Measurements from ENCODE around the gene UBE2G1. TPM values are rescaled to one million over a fixed set of nuclear protein-coding genes. Genes with fewer than 3 reads are reported as not detected.
A peak's percentile ranks its signal among the peaks of the same experiment; 100 is the strongest.

Gene UBE2G1
- total RNA-seq, 2 donors from 2014 or later, result 38.8 to 47.7 TPM

GRCh38 chr17:4233668-4234258 is 132.7 kb downstream of the UBE2G1 start:
- H3K27ac ChIP-seq, result peak overlapping the region; percentile 29 to 79
- no peaks in the 10 kb centered on the region for H3K27me3 ChIP-seq (replicated peaks; ENCODE audit: insufficient read depth)
- no peak for DNase-seq (ENCODE audit: low spot score)
- H3K4me1 ChIP-seq (ENCODE audit: control insufficient read depth in 1 of 2, low read depth in 2 of 2), result peaks cover 38 to 76% of the 10 kb centered on the region in 2 donors
- H3K4me3 ChIP-seq, result no peak overlapping the region
- TF ChIP-seq CTCF (IDR thresholded peaks at IDR 0.05), result no peak
- H3K9me3 ChIP-seq, result no peaks in the 10 kb centered on the region
- H3K36me3 ChIP-seq, result peaks cover 4% of the 10 kb centered on the region
- ATAC-seq (ENCODE audit: insufficient number of reproducible peaks, low FRiP score, low read depth), result no peak

- H3K4me3 ChIP-seq, result no peak overlapping the region
- no peak for ATAC-seq (ENCODE audit: insufficient number of reproducible peaks, low FRiP score, low read depth)
- DNase-seq (ENCODE audit: low spot score), result no peak
- peak overlapping the region; percentile 37 to 79 for H3K27ac ChIP-seq
- no peaks in the 10 kb centered on the region for H3K9me3 ChIP-seq
- no peak for TF ChIP-seq CTCF (IDR thresholded peaks at IDR 0.05)
- H3K36me3 ChIP-seq, result no peaks in the 10 kb centered on the region
- no peaks in the 10 kb centered on the region for H3K27me3 ChIP-seq (replicated peaks; ENCODE audit: insufficient read depth)
- H3K4me1 ChIP-seq (ENCODE audit: control insufficient read depth in 1 of 2, low read depth in 2 of 2), result peaks cover 38 to 76% of the 10 kb centered on the region in 2 donors
These were observed 134.2 kb downstream of the UBE2G1 start for GRCh38 chr17:4232168-4232813.

- peak; percentile 89 for ATAC-seq (ENCODE audit: insufficient number of reproducible peaks, low FRiP score, low read depth)
- Histone ChIP-seq H3K4me1 (ENCODE audit: control insufficient read depth in 1 of 2, low read depth in 2 of 2) (peaks cover 38 to 58% of the 10 kb centered on the region in 2 donors), H3K9me3 (no peaks in the 10 kb centered on the region), H3K36me3 (no peaks in the 10 kb centered on the region), H3K27me3 (replicated peaks; ENCODE audit: insufficient read depth) (no peaks in the 10 kb centered on the region), H3K27ac (peak overlapping the region; percentile 79 to 85), H3K4me3 (peak overlapping the region; percentile 46)
- TF ChIP-seq CTCF (IDR thresholded peaks at IDR 0.05), result no peak
- peak; percentile 18 for DNase-seq (ENCODE audit: low spot score)
These were observed 136.6 kb downstream of the UBE2G1 start for GRCh38 chr17:4229627-4230541.

- no peak for DNase-seq (ENCODE audit: low spot score)
- Histone ChIP-seq H3K36me3 (no peaks in the 10 kb centered on the region), H3K27me3 (replicated peaks; ENCODE audit: insufficient read depth) (no peaks in the 10 kb centered on the region), H3K27ac (peak overlapping the region in 1 of 2 donors; percentile 59), H3K9me3 (no peaks in the 10 kb centered on the region), H3K4me1 (ENCODE audit: control insufficient read depth in 1 of 2, low read depth in 2 of 2) (peaks cover 0 to 16% of the 10 kb centered on the region in 2 donors), H3K4me3 (no peak overlapping the region)
- no peak for ATAC-seq (ENCODE audit: insufficient number of reproducible peaks, low FRiP score, low read depth)
- TF ChIP-seq CTCF (IDR thresholded peaks at IDR 0.05), result no peak
These were observed 144.4 kb downstream of the UBE2G1 start for GRCh38 chr17:4221899-4222659.

Measured in thoracic aorta (tissue), 2 donors.